ENCODE data around the gene OR9G1. TPM values are rescaled to one million over a fixed set of nuclear protein-coding genes. Genes with fewer than 3 reads are reported as not detected.

The OR9G1 gene
- total RNA-seq, 1 experiment from 2014 or later = not detected

GRCh38 chr11:56720513-56720912 lies 21.6 kb downstream of the OR9G1 start:
- H3K79me2 ChIP-seq (ENCODE audit: insufficient read depth, low read length) = no peaks in the 10 kb centered on the region
- ChIA-PET POLR2A (no interaction called here), RAD21 (ENCODE audit: low non-redundant PET in 1 of 2, low total read pairs in 2 of 2, uncharacterized antibody in 2 of 2, unreplicated experiment in 2 of 2) (no interaction called here), CTCF (no interaction called here)
- ATAC-seq (no peak), DNase-seq (ENCODE audit: low read depth, low spot score) (no peak)
- H3K36me3 ChIP-seq (ENCODE audit: control insufficient read depth in 1 of 2, insufficient read depth in 2 of 2, low read length in 2 of 2) = no peaks in the 10 kb centered on the region
- H3K4me3 ChIP-seq (replicated peaks in 1 of 2; ENCODE audit: low read depth in 1 of 2, low read length in 2 of 2) = no peak overlapping the region
- no peak overlapping the region for H3K4me2 ChIP-seq (ENCODE audit: low read length)
- TF ChIP-seq ZBTB33 (IDR thresholded peaks at IDR 0.05; ENCODE audit: extremely low read depth, insufficient replicate concordance, low read length) (no peak), ELF1 (IDR thresholded peaks at IDR 0.05; ENCODE audit: borderline replicate concordance, low read depth) (no peak), SIN3A (IDR thresholded peaks at IDR 0.05; ENCODE audit: low read depth) (no peak), MAX (IDR thresholded peaks at IDR 0.05) (no peak)
- peaks cover 4 to 5% of the 10 kb centered on the region in 2 experiments; a peak in 2 of 4 replicates for H3K9me3 ChIP-seq (ENCODE audit: control insufficient read depth in 1 of 2, insufficient read depth in 1 of 2, low read depth in 1 of 2, low read length in 2 of 2)
- no peaks in the 10 kb centered on the region for H4K20me1 ChIP-seq (ENCODE audit: insufficient read depth)
- H3K4me1 ChIP-seq (ENCODE audit: control insufficient read depth in 1 of 2, insufficient read depth in 2 of 2, low read length in 2 of 2) = no peaks in the 10 kb centered on the region
- no peaks in the 10 kb centered on the region for H3K9me2 ChIP-seq (ENCODE audit: insufficient read depth)
- H3K27me3 ChIP-seq (ENCODE audit: insufficient read depth, low read length) = no peaks in the 10 kb centered on the region
- H3K27ac ChIP-seq (ENCODE audit: low read depth, low read length) = no peak overlapping the region
- no peak overlapping the region for H3K9ac ChIP-seq (ENCODE audit: low read length)
- H2AFZ ChIP-seq (ENCODE audit: low read depth, low read length, poor library complexity, severe bottlenecking) = no peak overlapping the region
- no TSS peak for BruUV-seq (replicated peaks)
- intact Hi-C loops (cut with micrococcal nuclease) = no loop called here

GRCh38 chr11:56740107-56740506 lies 41.2 kb downstream of the OR9G1 start:
- no peak overlapping the region for H3K9ac ChIP-seq (ENCODE audit: low read length)
- H3K9me2 ChIP-seq (ENCODE audit: insufficient read depth) = no peaks in the 10 kb centered on the region
- H3K9me3 ChIP-seq (ENCODE audit: control insufficient read depth in 1 of 2, insufficient read depth in 1 of 2, low read depth in 1 of 2, low read length in 2 of 2) = peaks cover 16 to 23% of the 10 kb centered on the region in 2 experiments; a peak in 2 of 4 replicates
- H3K4me3 ChIP-seq (replicated peaks in 1 of 2; ENCODE audit: low read depth in 1 of 2, low read length in 2 of 2) = no peak overlapping the region
- H3K27me3 ChIP-seq (ENCODE audit: insufficient read depth, low read length) = no peaks in the 10 kb centered on the region
- no peak overlapping the region for H2AFZ ChIP-seq (ENCODE audit: low read depth, low read length, poor library complexity, severe bottlenecking)
- DNase-seq (ENCODE audit: low read depth, low spot score) (no peak), ATAC-seq (no peak)
- no peak overlapping the region for H3K27ac ChIP-seq (ENCODE audit: low read depth, low read length)
- intact Hi-C loops (cut with micrococcal nuclease) = no loop called here
- no peak overlapping the region for H3K4me2 ChIP-seq (ENCODE audit: low read length)
- H3K4me1 ChIP-seq (ENCODE audit: control insufficient read depth in 1 of 2, insufficient read depth in 2 of 2, low read length in 2 of 2) = no peaks in the 10 kb centered on the region
- no peaks in the 10 kb centered on the region for H3K36me3 ChIP-seq (ENCODE audit: control insufficient read depth in 1 of 2, insufficient read depth in 2 of 2, low read length in 2 of 2)
- BruUV-seq (replicated peaks) = no TSS peak
- CTCF ChIA-PET = no interaction called here
- no peaks in the 10 kb centered on the region for H3K79me2 ChIP-seq (ENCODE audit: insufficient read depth, low read length)
- POLR2A ChIA-PET = no interaction called here
- RAD21 ChIA-PET (ENCODE audit: low non-redundant PET in 1 of 2, low total read pairs in 2 of 2, uncharacterized antibody in 2 of 2, unreplicated experiment in 2 of 2) = no interaction called here
- TF ChIP-seq JUND (IDR thresholded peaks at IDR 0.05) (no peak), REST (IDR thresholded peaks at IDR 0.05; ENCODE audit: low read depth) (no peak), RAD21 (IDR thresholded peaks at IDR 0.05; ENCODE audit: low read depth) (no peak), MAX (IDR thresholded peaks at IDR 0.05) (no peak), EGR1 (IDR thresholded peaks at IDR 0.05; ENCODE audit: low read depth) (no peak), ZFX (IDR thresholded peaks at IDR 0.05) (no peak), SRF (IDR thresholded peaks at IDR 0.05; ENCODE audit: low read depth) (no peak), ELF1 (IDR thresholded peaks at IDR 0.05; ENCODE audit: borderline replicate concordance, low read depth) (no peak), FOSL1 (IDR thresholded peaks at IDR 0.05; ENCODE audit: low read depth) (no peak), SP1 (IDR thresholded peaks at IDR 0.05; ENCODE audit: low read depth) (no peak), ZNF274 (IDR thresholded peaks at IDR 0.05; ENCODE audit: low read depth, low read length) (no peak), CBX3 (IDR thresholded peaks at IDR 0.05; ENCODE audit: low read depth) (no peak), POLR2A (IDR thresholded peaks at IDR 0.05; ENCODE audit: borderline replicate concordance, extremely low read depth, insufficient read depth, insufficient read length) (no peak), EZH2phosphoT487 (IDR thresholded peaks at IDR 0.05; ENCODE audit: borderline replicate concordance) (no peak)
- H4K20me1 ChIP-seq (ENCODE audit: insufficient read depth) = no peaks in the 10 kb centered on the region

Data from HCT116 (cell line).